Ovary (tissue), 3 donors: ENCODE measurements around the gene PCSK5.

Experiments used
- EP300 ChIP-seq: sonication (generic); formaldehyde crosslinking; IDR thresholded peaks from one replicate; pipeline ENCODE4 v1.6.1; 2017; ENCODE audit warnings: antibody characterized with exemption
- POLR2A ChIP-seq: fragments of 450-650 bp; IDR thresholded peaks from one replicate; pipeline ENCODE4 v1.6.1; 2017; ENCODE audit warnings: antibody characterized with exemption, mild to moderate bottlenecking, moderate library complexity
- TF ChIP-seq, protein P1 (sequence below), 3 donors: fragments of 450-650 bp in 2 of 3; fragments of 200-600 bp in 1 of 3; IDR thresholded peaks; one replicate each; pipeline versions ENCODE4 v1.5.1 to v1.8.0; 2016 to 2022; ENCODE audit warnings: antibody characterized with exemption in 3 of 3, mild to moderate bottlenecking in 1 of 3
- donor health status: DM: no; HTN: no; CAD: no.

DNA sequence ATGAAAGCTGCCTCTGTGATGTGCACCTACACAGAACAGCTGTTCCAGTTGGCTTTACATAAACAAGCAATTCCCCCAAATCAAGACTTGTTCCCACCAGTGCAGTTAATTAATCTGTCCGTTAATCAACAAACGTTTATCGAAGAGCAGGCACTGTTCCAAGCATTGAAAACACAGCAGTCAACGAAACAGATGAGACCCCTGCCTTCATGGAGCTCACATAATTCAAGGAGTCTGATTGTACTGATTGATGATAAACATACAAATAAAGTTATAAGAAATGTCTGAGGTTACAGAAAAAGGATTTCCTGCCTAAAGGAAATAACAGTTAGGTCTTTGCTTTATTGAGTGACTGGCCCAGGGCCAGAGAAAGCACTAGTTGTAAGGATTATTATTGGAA lies 26.2 kb upstream of the PCSK5 start:
- TF ChIP-seq, protein P1, sequence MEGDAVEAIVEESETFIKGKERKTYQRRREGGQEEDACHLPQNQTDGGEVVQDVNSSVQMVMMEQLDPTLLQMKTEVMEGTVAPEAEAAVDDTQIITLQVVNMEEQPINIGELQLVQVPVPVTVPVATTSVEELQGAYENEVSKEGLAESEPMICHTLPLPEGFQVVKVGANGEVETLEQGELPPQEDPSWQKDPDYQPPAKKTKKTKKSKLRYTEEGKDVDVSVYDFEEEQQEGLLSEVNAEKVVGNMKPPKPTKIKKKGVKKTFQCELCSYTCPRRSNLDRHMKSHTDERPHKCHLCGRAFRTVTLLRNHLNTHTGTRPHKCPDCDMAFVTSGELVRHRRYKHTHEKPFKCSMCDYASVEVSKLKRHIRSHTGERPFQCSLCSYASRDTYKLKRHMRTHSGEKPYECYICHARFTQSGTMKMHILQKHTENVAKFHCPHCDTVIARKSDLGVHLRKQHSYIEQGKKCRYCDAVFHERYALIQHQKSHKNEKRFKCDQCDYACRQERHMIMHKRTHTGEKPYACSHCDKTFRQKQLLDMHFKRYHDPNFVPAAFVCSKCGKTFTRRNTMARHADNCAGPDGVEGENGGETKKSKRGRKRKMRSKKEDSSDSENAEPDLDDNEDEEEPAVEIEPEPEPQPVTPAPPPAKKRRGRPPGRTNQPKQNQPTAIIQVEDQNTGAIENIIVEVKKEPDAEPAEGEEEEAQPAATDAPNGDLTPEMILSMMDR (IDR thresholded peaks at IDR 0.05): no peak
- TF ChIP-seq POLR2A (no peak), EP300 (no peak)
